Vagina (tissue), 2 donors: ENCODE data around the gene AMIGO2. TPM values are rescaled to one million over a fixed set of nuclear protein-coding genes. Genes with fewer than 3 reads are reported as not detected.

Experiments used
- DNase-seq, 2 donors: peaks; one replicate each; pipeline ENCODE4 v3.0.0-alpha.2; 2017; ENCODE audit errors: extremely low spot score in 2 of 2
- H3K27ac ChIP-seq: fragments of 200-600 bp; sonication (generic); one replicate; pipeline ENCODE4 v1.5.1; 2019
- H3K27me3 ChIP-seq: fragments of 200-600 bp; sonication (generic); one replicate; pipeline ENCODE4 v1.5.1; 2019
- H3K36me3 ChIP-seq, 2 donors: fragments of 200-600 bp; sonication (generic); one replicate each; pipeline ENCODE4 v1.5.1; 2017 to 2019
- H3K4me1 ChIP-seq: fragments of 200-600 bp; sonication (generic); one replicate; pipeline ENCODE4 v1.5.1; 2019
- H3K4me3 ChIP-seq, 2 donors: fragments of 200-600 bp; sonication (generic); 1 replicate in 1 of 2; 2 replicates in 1 of 2; pipeline ENCODE4 v1.5.1; 2016 to 2019
- H3K9me3 ChIP-seq: fragments of 200-600 bp; sonication (generic); one replicate; pipeline ENCODE4 v1.5.1; 2019
- CTCF ChIP-seq, 3 experiments: fragments of 450-650 bp in 2 of 3; fragments of 200-600 bp in 1 of 3; sonication (generic) in 1 of 3; IDR thresholded peaks; one replicate each; pipeline ENCODE4 v1.5.1; 2017 to 2019; ENCODE audit warnings: antibody characterized with exemption in 3 of 3, mild to moderate bottlenecking in 2 of 3, moderate library complexity in 2 of 3
- POLR2A ChIP-seq, 2 donors: fragments of 450-650 bp; IDR thresholded peaks; one replicate each; pipeline ENCODE4 v1.6.1; 2017; ENCODE audit warnings: antibody characterized with exemption in 2 of 2, mild to moderate bottlenecking in 2 of 2, moderate library complexity in 2 of 2
- POLR2AphosphoS5 ChIP-seq, 2 donors: sonication (generic); formaldehyde crosslinking; IDR thresholded peaks; one replicate each; pipeline ENCODE4 v1.9.0; 2017; ENCODE audit warnings: antibody characterized with exemption in 2 of 2, mild to moderate bottlenecking in 2 of 2, low read depth in 1 of 2; ENCODE audit not compliant: insufficient read depth in 1 of 2
- intact Hi-C: fragments of 100-400 bp; cut with DNase I; formaldehyde crosslinking; loops from one replicate; pipeline ENCODE4 v1.15.1; 2023
- total RNA-seq: library from RNA; depleted of rRNA; stranded (reverse); fragments of >200 nt; gene quantifications from one replicate; pipeline ENCODE4 v1.2.3, GENCODE V29; 2016

The AMIGO2 gene
- total RNA-seq, 1 donor from 2014 or later: 20.4 TPM

- intact Hi-C loops: no loop called here
These were observed 19.9 kb upstream of the AMIGO2 start for GRCh38 chr12:47099610-47100009.

GRCh38 chr12:47098099-47098498 is 18.3 kb upstream of the AMIGO2 start:
- intact Hi-C loops: no loop called here
- Histone ChIP-seq H3K36me3 (no peaks in the 10 kb centered on the region), H3K4me1 (peaks cover 13% of the 10 kb centered on the region), H3K27ac (peak overlapping the region; percentile 53), H3K27me3 (no peaks in the 10 kb centered on the region), H3K9me3 (no peaks in the 10 kb centered on the region), H3K4me3 (no peak overlapping the region)
- TF ChIP-seq POLR2AphosphoS5 (IDR thresholded peaks at IDR 0.05; ENCODE audit: insufficient read depth in 1 of 2, low read depth in 1 of 2) (no peak), CTCF (IDR thresholded peaks at IDR 0.05) (no peak), POLR2A (IDR thresholded peaks at IDR 0.05) (no peak)
- DNase-seq: no peak

More at GRCh38 chr12:47099610-47100009, 19.9 kb upstream of the AMIGO2 start:
- H3K27ac ChIP-seq: no peak overlapping the region
- no peaks in the 10 kb centered on the region for H3K27me3 ChIP-seq
- TF ChIP-seq CTCF (IDR thresholded peaks at IDR 0.05): no peak
- no peak for TF ChIP-seq POLR2A (IDR thresholded peaks at IDR 0.05)
- TF ChIP-seq POLR2AphosphoS5 (IDR thresholded peaks at IDR 0.05; ENCODE audit: insufficient read depth in 1 of 2, low read depth in 1 of 2): no peak
- H3K4me1 ChIP-seq: peaks cover 13% of the 10 kb centered on the region
- no peaks in the 10 kb centered on the region for H3K9me3 ChIP-seq
- no peak for DNase-seq
- H3K4me3 ChIP-seq: no peak overlapping the region
- no peaks in the 10 kb centered on the region for H3K36me3 ChIP-seq

GRCh38 chr12:47097276-47097896 is 17.6 kb upstream of the AMIGO2 start:
- Histone ChIP-seq H3K4me3 (no peak overlapping the region), H3K9me3 (no peaks in the 10 kb centered on the region), H3K27ac (peak overlapping the region; percentile 53), H3K27me3 (no peaks in the 10 kb centered on the region), H3K4me1 (peaks cover 13% of the 10 kb centered on the region), H3K36me3 (no peaks in the 10 kb centered on the region)
- DNase-seq: no peak
- intact Hi-C loops: no loop called here
- TF ChIP-seq CTCF (IDR thresholded peaks at IDR 0.05) (no peak), POLR2AphosphoS5 (IDR thresholded peaks at IDR 0.05; ENCODE audit: insufficient read depth in 1 of 2, low read depth in 1 of 2) (no peak), POLR2A (IDR thresholded peaks at IDR 0.05) (no peak)

- no peak for DNase-seq
- Histone ChIP-seq H3K4me1 (peaks cover 13% of the 10 kb centered on the region), H3K36me3 (no peaks in the 10 kb centered on the region), H3K9me3 (no peaks in the 10 kb centered on the region), H3K4me3 (no peak overlapping the region), H3K27me3 (no peaks in the 10 kb centered on the region), H3K27ac (no peak overlapping the region)
- TF ChIP-seq POLR2A (IDR thresholded peaks at IDR 0.05) (no peak), CTCF (IDR thresholded peaks at IDR 0.05) (no peak), POLR2AphosphoS5 (IDR thresholded peaks at IDR 0.05; ENCODE audit: insufficient read depth in 1 of 2, low read depth in 1 of 2) (no peak)
- intact Hi-C loops: no loop called here
These were observed 15.9 kb upstream of the AMIGO2 start for GRCh38 chr12:47095446-47096236.

GRCh38 chr12:47094804-47095203 is 15.0 kb upstream of the AMIGO2 start:
- H3K9me3 ChIP-seq: no peaks in the 10 kb centered on the region
- no peak overlapping the region for H3K4me3 ChIP-seq
- H3K27ac ChIP-seq: no peak overlapping the region
- peaks cover 13% of the 10 kb centered on the region for H3K4me1 ChIP-seq
- no peaks in the 10 kb centered on the region for H3K27me3 ChIP-seq
- no peaks in the 10 kb centered on the region for H3K36me3 ChIP-seq
- intact Hi-C loops: no loop called here
- TF ChIP-seq POLR2A (IDR thresholded peaks at IDR 0.05): no peak
- no peak for TF ChIP-seq POLR2AphosphoS5 (IDR thresholded peaks at IDR 0.05; ENCODE audit: insufficient read depth in 1 of 2, low read depth in 1 of 2)
- no peak for TF ChIP-seq CTCF (IDR thresholded peaks at IDR 0.05)
- no peak for DNase-seq
